Transverse colon (tissue), 4 donors: ENCODE data around the gene ABCD1.

ENCODE experiments used
- POLR2AphosphoS5 ChIP-seq, 3 donors: sonication (generic); formaldehyde crosslinking; IDR thresholded peaks; one replicate each; pipeline ENCODE4 v1.6.1; 2016; ENCODE audit warnings: antibody characterized with exemption in 3 of 3
- TF ChIP-seq, protein P1 (sequence below), 5 experiments: fragments of 200-600 bp in 3 of 5; fragments of 450-650 bp in 2 of 5; sonication (generic) in 3 of 5; IDR thresholded peaks; 1 replicate in 2 of 5; 2 replicates in 3 of 5; pipeline ENCODE4 v1.5.1; 2016 to 2017; ENCODE audit warnings: antibody characterized with exemption in 5 of 5, inconsistent platforms in 3 of 5, mild to moderate bottlenecking in 2 of 5, moderate library complexity in 1 of 5

GRCh38 chrX:153789654-153790053 is 65.0 kb downstream of the ABCD1 start:
- TF ChIP-seq, protein P1, sequence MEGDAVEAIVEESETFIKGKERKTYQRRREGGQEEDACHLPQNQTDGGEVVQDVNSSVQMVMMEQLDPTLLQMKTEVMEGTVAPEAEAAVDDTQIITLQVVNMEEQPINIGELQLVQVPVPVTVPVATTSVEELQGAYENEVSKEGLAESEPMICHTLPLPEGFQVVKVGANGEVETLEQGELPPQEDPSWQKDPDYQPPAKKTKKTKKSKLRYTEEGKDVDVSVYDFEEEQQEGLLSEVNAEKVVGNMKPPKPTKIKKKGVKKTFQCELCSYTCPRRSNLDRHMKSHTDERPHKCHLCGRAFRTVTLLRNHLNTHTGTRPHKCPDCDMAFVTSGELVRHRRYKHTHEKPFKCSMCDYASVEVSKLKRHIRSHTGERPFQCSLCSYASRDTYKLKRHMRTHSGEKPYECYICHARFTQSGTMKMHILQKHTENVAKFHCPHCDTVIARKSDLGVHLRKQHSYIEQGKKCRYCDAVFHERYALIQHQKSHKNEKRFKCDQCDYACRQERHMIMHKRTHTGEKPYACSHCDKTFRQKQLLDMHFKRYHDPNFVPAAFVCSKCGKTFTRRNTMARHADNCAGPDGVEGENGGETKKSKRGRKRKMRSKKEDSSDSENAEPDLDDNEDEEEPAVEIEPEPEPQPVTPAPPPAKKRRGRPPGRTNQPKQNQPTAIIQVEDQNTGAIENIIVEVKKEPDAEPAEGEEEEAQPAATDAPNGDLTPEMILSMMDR (IDR thresholded peaks at IDR 0.05): no peak
- no peak for TF ChIP-seq POLR2AphosphoS5 (IDR thresholded peaks at IDR 0.05)
